IMR-90 (cell line): ENCODE data around the gene EML1. TPM values are rescaled to one million over a fixed set of nuclear protein-coding genes. Genes with fewer than 3 reads are reported as not detected.

Source experiments
- ATAC-seq: fragments of 200-7000 bp; cut with Tn5 transposase; 2 replicates; pipeline ENCODE4 v1.9.1; 2020; ENCODE audit warnings: low read depth, mild to moderate bottlenecking, moderate library complexity
- BruUV-seq: library from RNA; stranded (reverse); fragments of 400-500 nt; replicated peaks from 2 replicates; lab custom pipeline; 2021; lab: Mats Ljungman, UMichigan
- CTCF ChIA-PET: fragments of 300-600 bp; formaldehyde crosslinking; extraction: SDS; loops from one replicate; lab custom pipeline; 2021; ENCODE audit warnings: antibody characterized with exemption; lab: Yijun Ruan, JAX
- POLR2A ChIA-PET: fragments of 300-600 bp; sonication (Branson Sonifier 250); formaldehyde crosslinking; loops from one replicate; lab custom pipeline; 2022; ENCODE audit warnings: antibody characterized with exemption; ENCODE audit not compliant: unreplicated experiment; lab: Charles Lee
- DNase-seq: peaks from one replicate; pipeline ENCODE4 v3.0.0; 2013
- H2AFZ ChIP-seq: replicated peaks from 2 replicates; pipeline ENCODE3; 2013; ENCODE audit warnings: low read length, mild to moderate bottlenecking; ENCODE audit not compliant: poor library complexity
- H2AK5ac ChIP-seq: 2 replicates; pipeline ENCODE4 v1.6.1; 2013; ENCODE audit warnings: low read depth, low read length, inconsistent platforms
- H2AK9ac ChIP-seq: replicated peaks from 2 replicates; pipeline ENCODE3; 2013; ENCODE audit warnings: mild to moderate bottlenecking, low read depth, low read length, moderate library complexity; ENCODE audit not compliant: poor library complexity
- H2BK120ac ChIP-seq: 2 replicates; pipeline ENCODE4 v1.6.1; 2013; ENCODE audit warnings: low read depth, low read length, inconsistent platforms
- H2BK15ac ChIP-seq: 3 replicates; pipeline ENCODE4 v1.6.1; 2013; ENCODE audit warnings: low read depth, low read length, inconsistent platforms
- H2BK20ac ChIP-seq: 2 replicates; pipeline ENCODE4 v1.6.1; 2013; ENCODE audit warnings: low read depth, mild to moderate bottlenecking, inconsistent platforms, low read length, moderate library complexity
- H2BK5ac ChIP-seq: 2 replicates; pipeline ENCODE4 v1.6.1; 2013; ENCODE audit warnings: mild to moderate bottlenecking, low read depth, low read length, inconsistent platforms; ENCODE audit not compliant: poor library complexity, severe bottlenecking
- H3K14ac ChIP-seq: replicated peaks from 2 replicates; pipeline ENCODE4 v1.6.1; 2013; ENCODE audit warnings: low read depth, low read length, inconsistent platforms
- H3K18ac ChIP-seq: 2 replicates; pipeline ENCODE4 v1.6.1; 2013; ENCODE audit warnings: low read depth, low read length, control low read depth
- H3K23ac ChIP-seq: 2 replicates; pipeline ENCODE4 v1.6.1; 2013; ENCODE audit warnings: low read depth, low read length, inconsistent platforms
- H3K27ac ChIP-seq: 2 replicates; pipeline ENCODE4 v1.5.1; 2013; ENCODE audit warnings: mild to moderate bottlenecking, control low read depth, low read length; ENCODE audit not compliant: insufficient read depth
- H3K27me3 ChIP-seq: 2 replicates; pipeline ENCODE4 v1.6.1; 2013; ENCODE audit warnings: low read length; ENCODE audit not compliant: control insufficient read depth, insufficient read depth
- H3K36me3 ChIP-seq: 2 replicates; pipeline ENCODE4 v1.6.1; 2013; ENCODE audit warnings: low read length, mixed read lengths; ENCODE audit not compliant: control insufficient read depth, insufficient read depth
- H3K4ac ChIP-seq: 2 replicates; pipeline ENCODE4 v1.6.1; 2013; ENCODE audit warnings: low read depth, low read length, inconsistent platforms
- H3K4me1 ChIP-seq: 2 replicates; pipeline ENCODE4 v1.6.1; 2013; ENCODE audit warnings: low read length, mixed read lengths; ENCODE audit not compliant: control insufficient read depth, insufficient read depth
- H3K4me2 ChIP-seq: 2 replicates; pipeline ENCODE4 v1.6.1; 2013; ENCODE audit warnings: low read depth, mild to moderate bottlenecking, control low read depth, low read length, moderate library complexity
- H3K4me3 ChIP-seq: 2 replicates; pipeline ENCODE4 v1.5.1; 2013; ENCODE audit warnings: low read depth, mild to moderate bottlenecking, control low read depth, low read length, moderate library complexity; ENCODE audit not compliant: insufficient read depth
- H3K56ac ChIP-seq: 2 replicates; pipeline ENCODE4 v1.6.1; 2013; ENCODE audit warnings: low read length, inconsistent platforms; ENCODE audit not compliant: insufficient read depth; ENCODE audit errors: extremely low read depth
- H3K79me1 ChIP-seq, 2 experiments: 2 replicates each; pipeline ENCODE4 v1.6.1; 2013; ENCODE audit warnings: low read length in 2 of 2, inconsistent platforms in 1 of 2, low read depth in 1 of 2
- H3K9ac ChIP-seq: 2 replicates; pipeline ENCODE4 v1.6.1; 2013; ENCODE audit warnings: low read depth, low read length, control low read depth
- H3K9me1 ChIP-seq: 2 replicates; pipeline ENCODE4 v1.6.1; 2013; ENCODE audit warnings: low read length, inconsistent platforms; ENCODE audit not compliant: insufficient read depth
- H3K9me3 ChIP-seq: 2 replicates; pipeline ENCODE4 v1.6.1; 2013; ENCODE audit warnings: low read length; ENCODE audit not compliant: control insufficient read depth, insufficient read depth
- H4K20me1 ChIP-seq: 2 replicates; pipeline ENCODE4 v1.6.1; 2013; ENCODE audit warnings: low read length, inconsistent platforms; ENCODE audit not compliant: insufficient read depth
- H4K5ac ChIP-seq: 2 replicates; pipeline ENCODE4 v1.6.1; 2013; ENCODE audit warnings: mild to moderate bottlenecking, low read depth, low read length, control low read depth
- H4K8ac ChIP-seq, 2 experiments: 2 replicates each; pipeline ENCODE4 v1.6.1; 2013; ENCODE audit warnings: low read depth in 2 of 2, low read length in 2 of 2, control low read depth in 1 of 2, inconsistent platforms in 1 of 2
- H4K91ac ChIP-seq: 2 replicates; pipeline ENCODE4 v1.6.1; 2013; ENCODE audit warnings: low read depth, low read length, inconsistent platforms; ENCODE audit not compliant: insufficient read depth
- MXI1 ChIP-seq: IDR thresholded peaks from 2 replicates; pipeline ENCODE4 v1.6.1; 2012; ENCODE audit warnings: low read depth, mild to moderate bottlenecking, low read length, moderate library complexity, borderline replicate concordance
- WGBS, 2 experiments: methylation state at CpG; one replicate each; pipeline versions ENCODE4 v1.1.5 to v1.1.7; 2013; ENCODE audit warnings: missing lambda C conversion rate in 2 of 2; ENCODE audit not compliant: insufficient read length in 1 of 2; ENCODE audit errors: extremely low coverage in 2 of 2; 5-methylcytosine and 5-hydroxymethylcytosine counted together
- dilution Hi-C: fragments of 300-500 bp; cut with HindIII; formaldehyde crosslinking; loops from one replicate; pipeline ENCODE4 v1.14.3; 2018; ENCODE audit warnings: low sequenced_read_pairs; ENCODE audit not compliant: unreplicated experiment
- in situ Hi-C: fragments of 300-500 bp; cut with MboI; formaldehyde crosslinking; loops from 3 replicates; pipeline ENCODE4 v1.14.3; 2019; ENCODE audit warnings: low sequenced_read_pairs, inconsistent platforms, mixed read lengths
- intact Hi-C: fragments of 100-400 bp; cut with micrococcal nuclease; formaldehyde crosslinking; loops from 2 replicates; pipeline ENCODE4 v1.10.0; 2022
- polyA plus RNA-seq, 3 experiments: library from polyadenylated mRNA; depleted of rRNA; stranded (reverse); fragments of >200 nt; gene quantifications; 2 replicates each; pipeline ENCODE4 v1.2.3, GENCODE V29; 2012; ENCODE audit warnings: low replicate concordance in 1 of 3
- total RNA-seq: library from RNA; depleted of rRNA; stranded (reverse); fragments of >200 nt; gene quantifications from 2 replicates; pipeline ENCODE4 v1.2.3, GENCODE V29; 2012

EML1 gene
- total and polyA plus RNA-seq, 2 of the 4 experiments (the other 2 are of a cell fraction), result 14.0 to 42.3 TPM

- peaks cover 6% of the 10 kb centered on the region for H3K4me1 ChIP-seq
- no peak overlapping the region for H3K4me3 ChIP-seq
- H3K56ac ChIP-seq, result no peak overlapping the region
- ATAC-seq (no peak), DNase-seq (no peak)
- H3K4ac ChIP-seq, result no peak overlapping the region
- 0 out of 2 replicates have a peak overlapping the region, but pooled peaks have one; percentile 51 for H3K23ac ChIP-seq
- CTCF ChIA-PET, result interaction anchor here (0.6 to 1.6 kb wide), 5 partner anchors 43 to 1197 kb away, joined by 3 to 7 read pairs (median 3); no protein-coding TSS in a partner anchor
- dilution Hi-C loops (no loop called here), in situ Hi-C loops (loop anchor here (5.0 to 10.0 kb wide), 2 partner anchors 130 to 213 kb away; no protein-coding TSS in a partner anchor), intact Hi-C loops (loop anchor here (1.0 kb wide), 3 partner anchors 45 to 210 kb away; no protein-coding TSS in a partner anchor)
- H3K9me3 ChIP-seq, result no peaks in the 10 kb centered on the region
- peak overlapping the region; percentile 33; the same call in 1 of the 2 replicates for H3K4me2 ChIP-seq
- no peak overlapping the region for H2BK15ac ChIP-seq
- 87% methylated on average over 2 of the region's 5 CpGs; no CpG with 5 or more reads in 1 of the 2 experiments for WGBS, 2 experiments
- no peak overlapping the region for H4K8ac ChIP-seq
- H3K79me1 ChIP-seq, result peaks cover 5 to 11% of the 10 kb centered on the region in 2 experiments
- no peaks in the 10 kb centered on the region for H4K20me1 ChIP-seq
- no peak overlapping the region for H2BK20ac ChIP-seq
- H3K18ac ChIP-seq, result no peak overlapping the region
- no peak for TF ChIP-seq MXI1
- no peaks in the 10 kb centered on the region for H3K9me1 ChIP-seq
- H2AK5ac ChIP-seq, result no peak overlapping the region
- H2AK9ac ChIP-seq, result no peak overlapping the region
- no peak overlapping the region for H4K5ac ChIP-seq
- H4K91ac ChIP-seq, result no peak overlapping the region
- POLR2A ChIA-PET, result no interaction called here
- BruUV-seq, result no TSS peak
- no peak overlapping the region for H3K27ac ChIP-seq
- H2BK5ac ChIP-seq, result no peak overlapping the region
- H2BK120ac ChIP-seq, result no peak overlapping the region
- no peak overlapping the region for H2AFZ ChIP-seq
- no peak overlapping the region for H3K14ac ChIP-seq
- no peaks in the 10 kb centered on the region for H3K36me3 ChIP-seq
- no peak overlapping the region for H3K9ac ChIP-seq
- no peaks in the 10 kb centered on the region for H3K27me3 ChIP-seq
These were observed 188.6 kb downstream of the EML1 start for GRCh38 chr14:99981806-99982205.
